GM21360 (cell line): ENCODE results near the gene FBLN1.
"Not testable (repeated sequence)": the region's sequence is repeated elsewhere in the genome, so short reads cannot be mapped to it uniquely, and the experiment has no call there.

ENCODE experiments used
- ATAC-seq: cut with Tn5 transposase; IDR thresholded peaks from one replicate; pipeline ENCODE4 v1.9.1; 2021; ENCODE audit warnings: mild to moderate bottlenecking, moderate library complexity; ENCODE audit not compliant: unreplicated experiment

The FBLN1 gene, protein sequence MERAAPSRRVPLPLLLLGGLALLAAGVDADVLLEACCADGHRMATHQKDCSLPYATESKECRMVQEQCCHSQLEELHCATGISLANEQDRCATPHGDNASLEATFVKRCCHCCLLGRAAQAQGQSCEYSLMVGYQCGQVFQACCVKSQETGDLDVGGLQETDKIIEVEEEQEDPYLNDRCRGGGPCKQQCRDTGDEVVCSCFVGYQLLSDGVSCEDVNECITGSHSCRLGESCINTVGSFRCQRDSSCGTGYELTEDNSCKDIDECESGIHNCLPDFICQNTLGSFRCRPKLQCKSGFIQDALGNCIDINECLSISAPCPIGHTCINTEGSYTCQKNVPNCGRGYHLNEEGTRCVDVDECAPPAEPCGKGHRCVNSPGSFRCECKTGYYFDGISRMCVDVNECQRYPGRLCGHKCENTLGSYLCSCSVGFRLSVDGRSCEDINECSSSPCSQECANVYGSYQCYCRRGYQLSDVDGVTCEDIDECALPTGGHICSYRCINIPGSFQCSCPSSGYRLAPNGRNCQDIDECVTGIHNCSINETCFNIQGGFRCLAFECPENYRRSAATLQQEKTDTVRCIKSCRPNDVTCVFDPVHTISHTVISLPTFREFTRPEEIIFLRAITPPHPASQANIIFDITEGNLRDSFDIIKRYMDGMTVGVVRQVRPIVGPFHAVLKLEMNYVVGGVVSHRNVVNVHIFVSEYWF

DNA sequence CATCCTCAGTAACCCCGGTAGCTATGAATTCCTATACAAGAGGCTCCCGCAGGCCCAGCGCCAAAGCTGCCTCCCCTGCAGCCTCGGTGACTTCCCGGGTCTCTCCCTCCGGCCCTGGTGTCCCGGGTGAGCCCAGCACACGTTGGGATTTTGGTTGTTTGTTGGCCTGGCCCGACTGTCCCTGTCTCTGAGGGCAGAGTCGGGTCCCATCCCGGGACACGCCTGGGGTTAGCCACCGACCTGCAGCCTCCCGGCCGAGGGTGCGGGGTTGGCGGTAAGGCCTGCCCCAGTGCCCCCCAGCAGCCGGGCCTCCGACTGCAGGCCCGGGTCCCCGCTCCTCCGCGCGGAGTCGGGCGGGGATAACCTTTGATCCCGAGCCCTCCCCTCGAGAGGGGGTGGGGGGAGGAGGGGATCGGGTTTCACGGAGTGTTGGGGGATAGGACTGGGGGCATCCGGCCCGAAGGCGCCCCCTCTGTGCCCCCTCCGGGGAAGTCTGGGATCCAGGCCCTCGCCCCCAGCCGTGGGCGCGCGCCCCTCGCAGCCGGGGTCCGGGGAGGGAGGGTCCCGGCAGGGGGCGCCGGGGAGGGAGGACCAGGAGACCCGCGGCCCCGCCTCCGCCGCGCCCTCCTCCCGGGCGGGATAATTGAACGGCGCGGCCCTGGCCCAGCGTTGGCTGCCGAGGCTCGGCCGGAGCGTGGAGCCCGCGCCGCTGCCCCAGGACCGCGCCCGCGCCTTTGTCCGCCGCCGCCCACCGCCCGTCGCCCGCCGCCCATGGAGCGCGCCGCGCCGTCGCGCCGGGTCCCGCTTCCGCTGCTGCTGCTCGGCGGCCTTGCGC is at the start of gene FBLN1:
FBLN1 (plus strand) TSS at position 669 of the 835 bp plus-strand sequence; CDS start at position 772, 103 bp downstream.
- no peak for ATAC-seq

DNA sequence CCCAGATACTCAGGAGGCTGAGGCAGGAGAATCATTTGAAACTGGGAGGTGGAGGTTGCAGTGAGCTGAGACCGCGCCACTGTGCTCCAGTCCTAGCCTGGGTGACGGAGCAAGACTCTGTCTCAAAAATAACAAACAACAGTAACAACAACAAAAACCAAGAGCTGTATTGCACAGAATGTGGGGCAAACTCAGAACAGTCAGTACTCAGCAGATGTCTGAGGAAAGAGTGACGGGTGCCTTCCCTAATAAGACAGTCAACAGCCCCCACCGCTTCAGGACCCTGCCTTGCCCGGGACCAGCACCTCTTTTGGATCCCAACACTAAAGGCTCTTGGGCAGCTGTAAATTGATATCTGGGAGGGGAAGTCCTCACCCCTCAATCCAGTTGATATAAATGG is 48.9 kb upstream of the FBLN1 start:
- ATAC-seq: no peak

DNA sequence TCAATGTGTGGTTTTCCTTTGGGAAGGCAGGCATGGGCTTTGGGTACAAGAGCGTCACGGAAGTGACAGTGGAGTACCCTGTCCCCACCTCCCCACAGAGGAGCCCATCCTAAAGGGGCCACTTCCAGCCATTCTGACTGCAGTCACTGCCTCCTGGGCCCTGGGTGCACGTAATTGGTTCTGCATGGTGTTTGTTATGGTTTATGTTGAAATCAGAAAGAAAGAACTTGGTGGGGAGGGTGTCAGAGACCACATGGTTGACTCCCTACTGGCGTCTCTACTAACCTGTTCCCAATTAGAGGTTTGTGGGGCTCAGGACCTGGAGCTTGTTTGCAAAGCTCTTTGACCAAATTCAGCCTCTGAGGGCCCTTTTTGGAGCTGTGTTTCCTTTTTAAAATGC is 48.4 kb upstream of the FBLN1 start:
- no peak for ATAC-seq

DNA sequence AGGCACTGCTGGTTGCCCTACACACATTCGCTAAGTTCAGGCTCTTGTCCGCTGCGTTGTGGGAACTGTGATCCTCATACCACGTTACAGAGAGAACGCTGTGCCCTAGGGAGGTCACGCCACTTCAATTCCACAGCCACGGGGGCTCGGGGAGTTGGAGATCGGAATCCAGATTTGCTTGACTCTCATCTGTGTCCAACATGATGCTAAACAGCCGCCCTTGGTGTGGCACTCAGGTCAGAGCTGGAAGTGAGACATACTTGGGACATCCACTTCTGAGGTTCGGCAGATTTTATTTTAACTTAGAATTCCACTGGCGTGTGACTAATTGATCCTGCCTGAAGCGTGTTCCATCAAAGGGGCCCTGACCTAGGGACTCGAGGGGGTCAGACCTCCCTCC is 47.5 kb upstream of the FBLN1 start:
- ATAC-seq: no peak

DNA sequence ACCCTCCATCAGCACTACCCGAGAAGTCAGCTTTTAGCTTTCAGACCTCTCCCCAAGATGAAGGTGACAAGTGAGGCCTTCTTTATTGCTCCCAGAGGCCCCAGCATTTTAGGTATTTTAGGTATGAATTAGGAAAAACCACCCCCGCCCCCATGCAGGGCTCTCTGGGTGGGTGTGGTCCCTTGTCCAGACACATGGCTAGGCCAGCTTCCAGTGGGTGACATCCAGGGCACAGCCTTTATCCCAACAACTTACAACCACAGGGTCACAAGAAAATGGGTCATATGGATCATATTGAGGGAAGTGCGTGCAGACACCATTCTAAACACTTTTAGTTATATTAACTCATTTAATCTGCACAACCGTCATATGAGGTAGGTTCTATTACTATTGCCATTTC is 47.1 kb upstream of the FBLN1 start:
- ATAC-seq: no peak

DNA sequence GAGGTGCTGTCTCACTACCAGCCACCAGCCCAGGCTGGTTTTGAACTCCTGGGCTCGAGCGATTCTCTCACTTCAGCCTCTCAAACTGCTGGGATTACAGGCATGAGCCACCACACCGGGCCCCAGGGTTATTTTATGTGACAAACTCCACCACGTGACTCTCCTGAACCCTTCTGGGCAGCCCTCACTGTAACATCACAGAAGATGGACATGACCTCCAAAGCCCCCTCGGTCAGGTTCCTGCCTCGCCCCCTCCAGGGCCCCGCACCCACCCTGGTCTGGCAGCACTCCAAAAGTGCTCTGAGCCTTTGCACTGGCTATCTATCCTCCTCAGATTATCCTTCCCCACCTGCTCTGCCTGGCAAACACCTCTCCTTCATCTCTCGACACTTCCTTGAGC is 45.9 kb upstream of the FBLN1 start:
- ATAC-seq: no peak

DNA sequence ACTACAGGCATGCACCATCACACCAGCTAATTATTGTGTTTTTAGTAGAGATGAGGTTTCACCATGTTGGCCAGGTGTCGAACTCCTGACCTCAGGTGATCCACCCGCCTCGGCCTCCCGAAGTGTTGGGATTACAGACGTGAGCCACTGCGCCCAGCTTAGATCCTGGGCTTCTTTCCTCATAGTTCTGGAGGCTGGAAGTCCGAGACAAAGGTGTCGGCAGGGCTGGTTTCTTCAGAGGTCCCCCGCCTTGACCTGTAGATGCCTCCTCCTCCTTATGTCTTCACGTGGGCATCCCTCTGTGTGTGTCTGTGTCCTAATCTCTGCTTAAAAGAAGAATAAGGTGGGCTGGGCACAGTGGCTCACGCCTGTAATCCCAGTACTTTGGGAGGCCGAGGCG is 44.2 kb upstream of the FBLN1 start:
- no peak for ATAC-seq

DNA sequence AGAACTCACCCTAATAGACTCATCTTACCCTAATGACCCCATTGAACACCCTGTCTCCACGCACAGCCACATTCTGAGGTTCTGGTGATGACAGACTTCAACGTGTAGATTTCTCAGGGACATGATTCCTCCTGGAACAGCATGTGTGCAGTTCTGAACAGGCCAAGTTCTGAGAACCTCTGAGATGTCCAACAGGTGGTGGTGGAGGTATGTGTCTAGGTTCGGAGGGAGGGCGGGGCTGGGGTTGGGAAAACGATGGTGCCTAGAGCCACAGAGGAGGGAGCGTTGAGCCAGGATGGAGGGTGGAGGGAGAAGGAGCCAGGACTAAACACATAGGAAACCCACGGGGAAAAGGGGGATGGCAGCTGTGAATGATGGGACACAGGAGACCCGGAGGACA is 43.4 kb upstream of the FBLN1 start:
- ATAC-seq: no peak

DNA sequence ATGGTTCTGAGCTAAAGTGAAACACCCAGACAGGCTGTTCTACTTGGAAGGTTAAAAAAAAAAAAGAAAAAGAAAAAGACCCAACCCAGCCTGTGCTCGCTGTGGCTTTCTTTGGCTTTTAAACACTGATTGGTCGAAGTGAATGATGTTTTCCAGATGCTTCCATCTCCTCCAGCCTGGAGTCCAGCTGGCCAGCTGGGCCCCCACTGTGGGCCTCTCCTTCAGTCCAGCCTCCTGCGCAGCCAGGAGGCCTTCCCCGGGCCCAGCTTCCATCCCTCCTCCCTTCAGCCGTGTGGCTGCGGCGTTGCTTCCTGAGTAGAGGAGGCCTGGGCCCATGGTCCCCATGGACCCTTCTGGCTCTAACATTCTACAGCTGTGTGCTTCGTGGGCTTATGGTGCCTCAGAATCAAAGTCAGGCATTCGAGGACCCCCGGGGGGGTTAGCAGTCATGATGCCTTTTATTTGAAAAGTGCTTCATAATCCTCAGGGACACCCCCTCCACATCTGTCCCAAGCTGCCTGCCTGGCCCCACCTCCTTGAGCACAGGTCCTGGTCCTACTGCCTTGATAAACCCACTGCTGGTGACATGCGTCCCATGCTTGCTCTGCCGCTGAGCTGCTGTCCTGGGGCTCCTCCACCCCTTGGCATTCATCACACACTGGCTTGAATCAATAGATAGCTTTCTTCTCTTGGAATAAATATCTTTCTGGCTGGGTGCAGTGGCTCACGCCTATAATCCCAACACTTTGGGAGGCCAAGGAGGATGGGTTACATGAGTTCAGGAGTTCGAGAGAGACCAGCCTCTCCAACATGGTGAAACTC is 42.2 kb upstream of the FBLN1 start:
- no peak for ATAC-seq

DNA sequence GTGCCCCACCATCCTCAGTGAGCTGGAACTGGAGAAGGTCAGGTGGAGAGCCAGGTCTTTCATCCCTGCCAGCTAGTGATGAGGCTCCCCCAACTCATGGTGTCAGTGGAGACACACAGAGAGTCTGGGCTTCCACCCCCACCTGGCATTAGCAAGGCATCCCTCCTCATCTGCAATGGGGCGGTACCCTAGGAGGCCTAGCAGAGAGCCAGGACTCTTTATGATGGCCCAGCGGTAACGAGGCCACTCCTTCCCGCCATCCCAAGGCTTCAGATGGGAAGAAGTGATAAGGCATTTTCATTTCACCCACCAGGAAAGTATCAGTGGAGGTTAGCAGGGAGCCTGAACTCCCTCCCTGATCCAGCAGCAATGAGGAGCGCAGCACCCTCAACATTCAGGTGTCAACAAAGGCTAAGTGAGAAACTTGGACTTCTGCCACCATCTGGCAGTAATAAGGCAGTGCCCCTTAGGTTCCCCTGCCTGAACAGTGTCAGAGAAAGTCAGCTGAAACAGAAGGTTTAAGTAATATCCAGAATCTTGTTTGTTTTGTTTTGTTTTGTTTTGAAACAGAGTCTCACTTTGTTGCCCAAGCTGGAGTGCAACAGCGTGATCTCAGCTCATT is 40.5 kb upstream of the FBLN1 start:
- no peak for ATAC-seq

DNA sequence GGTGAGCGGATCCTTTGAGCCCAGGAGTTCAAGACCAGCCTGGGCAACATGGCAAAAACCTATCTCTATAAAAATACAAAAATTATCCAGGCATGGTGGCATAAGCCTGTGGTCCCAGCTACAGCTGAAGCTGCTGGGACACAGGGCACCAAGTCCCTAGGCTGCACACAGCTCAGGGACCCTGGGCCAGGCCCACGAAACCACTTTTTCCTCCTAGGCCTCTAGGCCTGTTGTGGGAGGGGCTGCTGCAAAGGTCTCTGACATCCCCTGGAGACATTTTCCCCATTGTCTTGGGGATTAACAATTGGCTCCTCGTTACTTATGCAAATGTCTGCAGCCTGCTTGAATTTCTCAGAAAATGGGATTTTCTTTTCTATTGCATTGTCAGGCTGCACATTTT is 39.0 kb upstream of the FBLN1 start:
- not testable (repeated sequence) for ATAC-seq

DNA sequence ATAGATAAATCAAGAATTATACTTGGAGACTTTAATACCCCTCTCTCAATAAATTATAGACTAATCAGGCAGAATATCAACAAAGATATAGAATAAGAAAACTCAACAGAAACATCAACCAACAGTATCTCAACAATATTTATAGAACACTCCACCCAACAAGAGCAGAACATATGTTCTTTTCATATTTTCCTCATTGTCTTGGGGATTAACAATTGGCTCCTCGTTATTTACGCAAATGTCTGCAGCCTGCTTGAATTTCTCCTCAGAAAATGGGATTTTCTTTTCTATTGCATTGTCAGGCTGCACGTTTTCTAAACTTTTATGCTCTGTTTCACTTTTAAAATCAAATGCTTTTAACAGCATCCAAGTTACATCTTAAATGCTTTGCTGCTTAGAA is 37.0 kb upstream of the FBLN1 start:
- no peak for ATAC-seq

DNA sequence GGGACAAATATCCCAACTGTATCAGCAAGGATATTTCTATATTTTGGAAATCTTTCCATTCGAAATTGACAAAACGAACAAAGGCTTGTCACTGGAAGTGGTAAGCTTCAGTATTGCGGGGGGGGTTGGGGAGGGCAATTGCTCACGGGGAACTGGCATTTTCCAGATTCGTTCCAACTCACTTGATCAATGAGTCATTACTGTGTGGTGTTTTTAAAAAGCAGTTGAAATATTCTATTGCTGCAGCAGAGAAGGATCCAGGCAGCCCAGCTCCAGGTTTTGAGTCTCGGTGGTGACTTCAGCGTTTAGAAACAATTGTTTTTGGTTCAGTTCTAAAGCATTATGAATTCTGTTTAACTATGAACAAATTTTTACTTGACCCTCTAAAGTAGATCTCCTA is 33.8 kb upstream of the FBLN1 start:
- no peak for ATAC-seq

DNA sequence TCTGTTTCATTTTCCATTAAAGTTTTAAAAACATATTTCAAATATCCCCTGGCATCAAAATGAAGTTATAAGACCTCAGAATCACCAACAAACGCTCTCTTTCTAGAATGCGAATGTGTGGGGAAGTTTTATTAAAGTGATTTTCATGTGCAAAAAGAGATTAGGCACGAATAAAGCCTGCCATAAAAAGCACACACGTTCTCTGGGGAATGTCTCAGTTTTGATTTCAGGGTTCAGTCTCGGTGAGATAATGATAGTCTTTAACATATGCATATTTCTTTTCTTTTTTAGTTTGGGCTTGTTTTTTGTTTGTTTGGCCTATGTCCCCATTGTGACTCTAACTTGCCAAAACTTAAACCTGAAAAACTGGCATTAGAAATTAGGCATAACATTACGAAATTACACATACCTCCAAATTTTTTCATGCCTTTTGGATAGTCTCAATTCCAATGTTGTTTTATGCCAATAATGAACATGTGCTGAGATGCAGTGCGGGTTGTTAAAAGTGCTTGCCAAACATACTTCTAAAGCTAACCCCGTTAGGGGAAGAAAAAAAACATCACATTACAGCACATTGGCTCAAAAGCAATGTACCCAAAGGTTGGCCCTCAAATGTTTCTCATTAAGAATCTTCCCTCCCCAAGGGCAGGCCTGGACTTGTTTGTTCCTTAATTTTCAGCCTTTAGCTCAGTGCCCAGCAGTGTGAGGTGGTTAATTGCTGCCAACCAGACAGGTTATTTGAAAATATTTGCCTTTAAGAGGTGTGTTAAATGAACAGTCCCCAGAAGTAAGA is 33.2 kb upstream of the FBLN1 start:
- no peak for ATAC-seq

DNA sequence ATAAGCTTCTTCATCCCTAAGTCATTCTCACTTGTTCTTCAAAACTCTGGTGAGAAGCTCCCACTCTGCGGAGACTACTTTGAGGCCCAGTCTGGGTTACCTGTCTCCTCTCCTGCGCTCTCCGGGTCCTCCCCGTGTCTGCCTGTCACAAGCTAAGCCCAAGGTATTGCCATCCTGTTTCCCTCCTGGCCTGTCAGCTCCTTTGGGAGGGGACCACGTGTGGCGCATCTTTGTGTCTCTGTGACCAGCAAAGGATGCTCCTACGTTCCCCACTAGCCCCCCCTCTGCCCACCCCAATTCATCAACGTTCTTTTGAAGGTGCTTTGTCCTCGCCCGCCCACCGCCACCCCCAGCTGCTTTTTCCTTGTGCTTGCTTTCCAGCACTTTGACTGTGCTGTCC is 31.8 kb upstream of the FBLN1 start:
- ATAC-seq: no peak

DNA sequence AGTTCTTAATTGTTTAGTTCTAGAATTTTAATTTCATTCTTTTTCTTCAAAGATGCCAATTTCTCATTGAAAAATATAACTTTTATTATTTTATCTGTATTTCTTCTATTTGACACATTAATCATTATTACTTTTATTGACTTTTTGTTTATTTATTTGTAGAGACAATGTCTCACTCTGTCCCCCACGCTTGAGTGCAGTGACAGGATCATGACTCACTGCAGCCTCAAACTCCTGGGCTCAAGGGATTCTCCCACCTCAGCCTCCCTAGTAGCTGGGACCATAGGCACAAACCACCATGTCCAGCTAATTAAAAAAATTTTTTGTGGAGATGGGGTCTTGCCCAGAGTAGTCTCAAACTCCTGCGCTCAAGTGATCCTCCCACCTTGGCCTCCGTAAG is 30.3 kb upstream of the FBLN1 start:
- no peak for ATAC-seq

DNA sequence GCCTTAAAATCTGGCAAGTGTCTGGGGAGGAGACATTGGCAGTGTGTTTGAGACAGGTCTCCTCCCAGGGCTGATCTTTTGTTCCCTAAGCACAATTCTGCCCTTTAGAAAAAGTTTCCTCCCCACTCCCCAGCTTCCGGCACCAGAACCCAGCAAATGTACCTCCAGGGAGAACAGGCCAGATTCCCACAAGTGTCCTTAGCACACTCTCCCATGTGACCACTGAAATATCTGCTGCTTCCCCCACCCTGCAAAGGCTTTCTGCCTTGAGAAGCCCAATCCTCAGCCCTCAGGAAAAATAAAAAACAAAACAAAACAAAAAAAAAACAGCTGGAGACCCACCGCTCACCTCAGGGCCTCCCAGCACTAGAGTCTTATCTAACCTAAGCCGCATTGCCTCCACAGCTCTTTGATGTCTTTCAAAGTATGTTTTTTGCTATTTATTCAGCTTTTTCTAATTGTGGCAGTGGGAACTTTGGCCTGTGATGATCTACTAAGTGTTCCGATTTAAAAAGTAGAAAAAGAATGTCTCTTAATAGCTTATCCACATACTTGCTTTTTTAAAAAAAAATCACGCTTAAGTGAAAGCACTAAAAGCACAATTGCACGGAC is 29.0 kb upstream of the FBLN1 start:
- ATAC-seq: no peak

DNA sequence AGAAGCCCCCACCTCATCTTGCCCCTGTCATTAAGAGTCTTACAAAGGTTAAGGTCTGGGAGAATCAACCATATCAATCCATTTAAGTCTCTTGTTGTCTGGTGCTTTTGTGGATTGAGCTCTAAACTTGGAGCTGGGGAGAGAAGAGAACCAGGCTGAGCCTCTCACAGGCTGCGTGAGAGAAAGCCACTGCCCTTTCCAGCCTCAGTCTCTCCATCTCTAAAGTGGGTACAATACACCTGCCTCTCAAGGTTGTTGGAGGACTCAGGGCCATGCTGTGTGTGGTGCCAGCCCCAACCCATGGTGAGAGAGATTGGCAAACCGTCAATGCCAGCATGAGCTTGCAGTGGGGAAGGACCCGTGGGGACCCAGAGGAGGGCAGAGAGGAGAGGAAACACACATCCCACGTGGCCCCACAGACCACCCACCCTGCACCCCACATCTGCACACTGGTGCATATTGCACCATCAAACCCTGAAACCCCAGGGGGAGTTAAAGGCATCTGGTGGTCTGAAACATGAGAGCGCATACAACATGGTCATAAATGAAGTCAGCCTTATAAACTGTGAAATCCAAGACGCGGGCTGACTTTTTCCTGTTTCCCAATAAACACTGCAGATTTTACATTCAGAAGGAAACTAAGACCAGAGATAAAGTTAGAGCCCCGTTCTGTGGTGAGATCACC is 27.5 kb upstream of the FBLN1 start:
- ATAC-seq: no peak
